Keratinocyte (primary cell): ENCODE data around the gene PALM3. TPM values are rescaled to one million over a fixed set of nuclear protein-coding genes. Genes with fewer than 3 reads are reported as not detected.

Source experiments
- DNase-seq: peaks from one replicate; pipeline ENCODE4 v3.0.0-alpha.2; 2011; ENCODE audit warnings: low read depth, missing footprints, low spot score
- FAIRE-seq: peaks from 2 replicates; lab custom pipeline; 2011; peaks lifted over from hg19 to GRCh38; lab: Jason Lieb, UNC
- H2AFZ ChIP-seq: 2 replicates; pipeline ENCODE4 v1.6.0; 2012; ENCODE audit warnings: low read length, control low read depth, inconsistent platforms; ENCODE audit not compliant: control insufficient read depth
- H3K27ac ChIP-seq: 2 replicates; pipeline ENCODE4 v1.5.1; 2011; ENCODE audit warnings: low read length; ENCODE audit not compliant: control insufficient read depth, insufficient read depth
- H3K27me3 ChIP-seq: 3 replicates; pipeline ENCODE4 v1.6.0; 2011; ENCODE audit warnings: low read length; ENCODE audit not compliant: control insufficient read depth, insufficient read depth; ENCODE audit errors: extremely low read depth
- H3K36me3 ChIP-seq, 2 experiments: 2 replicates in 1 of 2; 3 replicates in 1 of 2; pipeline ENCODE4 v1.5.1; 2011; ENCODE audit warnings: low read length in 2 of 2, mild to moderate bottlenecking in 1 of 2; ENCODE audit not compliant: control insufficient read depth in 2 of 2, insufficient read depth in 2 of 2; ENCODE audit errors: extremely low read depth in 1 of 2
- H3K4me1 ChIP-seq: 3 replicates; pipeline ENCODE4 v1.5.1; 2011; ENCODE audit warnings: low read length; ENCODE audit not compliant: control insufficient read depth, insufficient read depth; ENCODE audit errors: extremely low read depth
- H3K4me2 ChIP-seq: 3 replicates; pipeline ENCODE4 v1.6.0; 2011; ENCODE audit warnings: low read depth, low read length; ENCODE audit not compliant: control insufficient read depth, insufficient read depth; ENCODE audit errors: extremely low read depth
- H3K4me3 ChIP-seq, 3 experiments: fragments of 200-600 bp in 1 of 3; sonication (generic) in 1 of 3; 2 replicates in 2 of 3; 3 replicates in 1 of 3; pipeline ENCODE4 v1.5.1; 2011 to 2016; ENCODE audit warnings: low read length in 3 of 3, mild to moderate bottlenecking in 3 of 3, control low read depth in 2 of 3, inconsistent platforms in 1 of 3, low read depth in 1 of 3, mixed read lengths in 1 of 3, mixed run types in 1 of 3, moderate library complexity in 1 of 3; ENCODE audit not compliant: control insufficient read depth in 2 of 3, insufficient read depth in 2 of 3; ENCODE audit errors: extremely low read depth in 1 of 3
- H3K79me2 ChIP-seq: 2 replicates; pipeline ENCODE4 v1.6.0; 2012; ENCODE audit warnings: low read length; ENCODE audit not compliant: control insufficient read depth, insufficient read depth
- H3K9ac ChIP-seq: 3 replicates; pipeline ENCODE4 v1.6.0; 2011; ENCODE audit warnings: low read length; ENCODE audit not compliant: control insufficient read depth, insufficient read depth; ENCODE audit errors: extremely low read depth
- H3K9me1 ChIP-seq: 3 replicates; pipeline ENCODE4 v1.6.0; 2011; ENCODE audit warnings: low read length; ENCODE audit not compliant: control insufficient read depth, insufficient read depth; ENCODE audit errors: extremely low read depth
- H3K9me3 ChIP-seq: 2 replicates; pipeline ENCODE4 v1.5.1; 2012; ENCODE audit warnings: low read depth, low read length; ENCODE audit not compliant: control insufficient read depth
- H4K20me1 ChIP-seq: 3 replicates; pipeline ENCODE4 v1.6.0; 2011; ENCODE audit warnings: low read length; ENCODE audit not compliant: control insufficient read depth, insufficient read depth; ENCODE audit errors: extremely low read depth
- CTCF ChIP-seq, 3 experiments: IDR thresholded peaks in 1 of 3; conservative IDR thresholded peaks in 1 of 3; optimal IDR thresholded peaks in 1 of 3; 2 replicates in 2 of 3; 3 replicates in 1 of 3; pipeline versions ENCODE3 to v1.5.1; 2011; ENCODE audit warnings: low read length in 3 of 3, mild to moderate bottlenecking in 3 of 3, moderate library complexity in 2 of 3, control low read depth in 1 of 3, inconsistent platforms in 1 of 3; ENCODE audit not compliant: insufficient read depth in 2 of 3; ENCODE audit errors: extremely low read depth in 1 of 3
- EZH2 ChIP-seq: IDR thresholded peaks from one replicate; pipeline ENCODE4 v1.6.1; 2012; ENCODE audit warnings: inconsistent platforms, mild to moderate bottlenecking, low read length, moderate library complexity
- dilution Hi-C: fragments of 300-500 bp; cut with MboI; formaldehyde crosslinking; loops from one replicate; pipeline ENCODE4 v1.7.0; 2020; ENCODE audit warnings: low sequenced_read_pairs; ENCODE audit not compliant: extremely low pct_ligation_motif_present
- polyA plus RNA-seq, 5 experiments: library from polyadenylated mRNA; depleted of rRNA in 3 of 5; stranded (reverse) in 3 of 5; stranded (forward) in 1 of 5; unstranded in 1 of 5; fragments of >200 nt; gene quantifications; 1 replicate in 1 of 5; 2 replicates in 3 of 5; 3 replicates in 1 of 5; pipeline versions ENCODE4 v1.2.1 to v1.2.3, GENCODE V29; 2011 to 2012; ENCODE audit warnings: missing spikeins in 2 of 5, low read depth in 1 of 5, low replicate concordance in 1 of 5

The PALM3 gene
- polyA plus RNA-seq, 1 donor (not counting 4 experiments of a cell fraction or from before 2014, with no cell fraction given), result not detected

DNA sequence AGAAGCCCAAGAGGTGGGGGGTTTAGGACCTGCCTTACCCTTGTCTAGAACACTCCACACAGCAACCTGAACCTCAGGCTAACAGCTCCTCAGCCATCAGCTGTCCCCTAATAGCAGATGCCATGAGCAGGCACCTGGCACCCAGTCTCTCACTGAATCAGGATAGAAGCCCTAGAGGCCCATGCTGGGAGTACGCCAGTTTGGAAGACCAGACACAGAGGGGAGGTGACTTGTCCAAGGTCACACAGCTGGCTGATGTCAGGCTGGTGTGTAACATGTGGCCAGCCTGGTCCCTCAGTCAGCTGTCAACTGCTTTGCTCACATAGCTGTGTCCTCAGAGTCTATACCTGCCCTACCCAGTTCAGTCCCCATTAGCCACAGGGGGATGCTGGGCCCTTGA lies 41.4 kb upstream of the PALM3 start:
- H3K27me3 ChIP-seq, result no peaks in the 10 kb centered on the region
- H3K27ac ChIP-seq, result no peak overlapping the region
- TF ChIP-seq CTCF (optimal IDR thresholded peaks at IDR 0.05 in 1 of 3, IDR thresholded peaks at IDR 0.05 in 1 of 3, conservative IDR thresholded peaks at IDR 0.05 in 1 of 3; ENCODE audit: extremely low read depth in 1 of 3, insufficient read depth in 2 of 3, low read length in 3 of 3), result no peak
- TF ChIP-seq EZH2, result no peak
- no peak overlapping the region for H3K4me3 ChIP-seq
- no peaks in the 10 kb centered on the region for H4K20me1 ChIP-seq
- no peaks in the 10 kb centered on the region for H3K9me3 ChIP-seq
- DNase-seq (no peak), FAIRE-seq (no peak)
- H3K4me1 ChIP-seq, result peaks cover 3% of the 10 kb centered on the region
- H2AFZ ChIP-seq, result no peak overlapping the region
- H3K79me2 ChIP-seq, result no peaks in the 10 kb centered on the region
- H3K9ac ChIP-seq, result no peak overlapping the region
- peaks cover 6 to 18% of the 10 kb centered on the region in 2 experiments for H3K36me3 ChIP-seq
- dilution Hi-C loops, result no loop called here
- no peaks in the 10 kb centered on the region for H3K9me1 ChIP-seq
- no peak overlapping the region for H3K4me2 ChIP-seq

DNA sequence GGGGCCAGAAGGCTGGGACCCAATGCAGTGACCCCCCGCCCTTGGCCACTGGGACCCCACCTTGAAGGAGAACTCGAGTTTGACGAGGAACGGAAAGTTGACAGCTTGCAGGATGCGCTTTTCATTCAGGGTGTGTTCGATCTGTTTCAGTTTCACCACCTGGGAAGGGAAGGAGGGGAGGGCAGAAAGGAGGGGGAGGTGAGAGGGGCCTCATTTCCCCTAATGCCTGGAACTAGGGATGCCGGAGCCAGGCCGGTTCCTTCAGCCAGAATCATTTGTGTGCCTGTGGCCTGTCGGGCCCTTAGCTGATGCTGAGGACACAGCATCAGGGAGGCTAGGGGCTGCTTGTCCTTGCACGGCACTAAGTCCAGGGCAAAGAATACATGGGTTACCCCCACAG lies 40.9 kb upstream of the PALM3 start:
- Histone ChIP-seq H3K9me1 (no peaks in the 10 kb centered on the region), H3K4me2 (no peak overlapping the region), H3K4me1 (peaks cover 3% of the 10 kb centered on the region), H3K27ac (no peak overlapping the region), H4K20me1 (no peaks in the 10 kb centered on the region), H2AFZ (no peak overlapping the region), H3K9ac (no peak overlapping the region), H3K27me3 (no peaks in the 10 kb centered on the region), H3K36me3 (peaks cover 2 to 18% of the 10 kb centered on the region in 2 experiments), H3K9me3 (no peaks in the 10 kb centered on the region), H3K79me2 (no peaks in the 10 kb centered on the region), H3K4me3 (no peak overlapping the region)
- TF ChIP-seq CTCF (optimal IDR thresholded peaks at IDR 0.05 in 1 of 3, IDR thresholded peaks at IDR 0.05 in 1 of 3, conservative IDR thresholded peaks at IDR 0.05 in 1 of 3; ENCODE audit: extremely low read depth in 1 of 3, insufficient read depth in 2 of 3, low read length in 3 of 3) (no peak), EZH2 (no peak)
- FAIRE-seq, result no peak
- dilution Hi-C loops, result no loop called here
- no peak for DNase-seq
